HepG2 (cell line): Measurements from ENCODE around the gene RNF8.

Experiments
- ATM ChIP-seq: fragments of 450-650 bp; IDR thresholded peaks from 2 replicates; pipeline ENCODE4 v1.7.1; 2017; ENCODE audit warnings: mild to moderate bottlenecking, borderline replicate concordance
- SSRP1 ChIP-seq: IDR thresholded peaks from 2 replicates; pipeline ENCODE4 v1.6.1; 2016; ENCODE audit warnings: control low read depth
- ZFP36L2 ChIP-seq: sonication (generic); formaldehyde crosslinking; IDR thresholded peaks from 2 replicates; pipeline ENCODE4 v1.4.0; 2020; ENCODE audit warnings: missing genetic modification reagents
- ZNF784 ChIP-seq: sonication (generic); formaldehyde crosslinking; IDR thresholded peaks from 2 replicates; pipeline ENCODE4 v1.5.1; 2020; ENCODE audit warnings: missing genetic modification reagents, mild to moderate bottlenecking, borderline replicate concordance
- TF ChIP-seq, protein P1 (sequence below): sonication (generic); formaldehyde crosslinking; conservative IDR thresholded peaks from 2 replicates; pipeline ENCODE4 v1.4.0; 2020; ENCODE audit warnings: missing genetic modification reagents

DNA sequence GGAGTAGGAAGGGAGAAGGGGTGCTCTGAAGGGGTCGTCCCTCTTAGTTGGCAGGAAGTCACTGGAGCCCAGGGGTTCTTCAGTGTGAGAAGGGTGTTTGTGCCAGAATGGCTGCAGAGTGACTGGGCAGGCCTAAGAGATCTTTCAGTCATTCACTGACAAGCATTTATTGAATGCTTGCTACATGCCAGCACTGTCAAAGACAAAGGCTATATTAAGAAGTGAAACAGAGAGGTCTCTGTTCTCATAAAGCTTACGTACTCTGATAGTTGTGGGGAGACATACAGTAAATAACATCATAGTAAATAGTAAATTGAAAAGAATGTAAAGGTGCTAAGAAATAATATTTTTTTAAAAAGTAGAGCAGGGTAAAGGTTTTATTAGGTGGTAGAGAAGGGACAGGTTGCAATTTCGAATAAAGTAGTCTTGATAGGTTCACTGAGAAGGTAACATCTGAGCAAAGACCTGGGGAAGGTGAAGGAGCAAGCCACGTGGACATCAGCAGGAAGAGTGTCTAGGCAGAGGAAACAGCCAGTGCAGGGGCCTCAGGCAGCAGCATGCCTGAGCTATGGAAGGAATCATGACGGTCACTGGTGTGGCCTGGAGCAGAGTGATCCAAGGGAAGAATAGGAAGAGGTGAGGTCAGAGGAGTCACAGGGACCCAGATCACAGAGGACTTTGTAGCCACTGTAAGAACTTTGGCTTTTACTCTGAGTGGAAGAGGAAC, 36.3 kb upstream of the RNF8 start:
- TF ChIP-seq ZFP36L2 (CRISPR knock-in tag) (no peak), SSRP1 (CRISPR knock-in tag) (no peak), ATM (no peak), ZNF784 (CRISPR knock-in tag) (no peak)
- TF ChIP-seq, protein P1, sequence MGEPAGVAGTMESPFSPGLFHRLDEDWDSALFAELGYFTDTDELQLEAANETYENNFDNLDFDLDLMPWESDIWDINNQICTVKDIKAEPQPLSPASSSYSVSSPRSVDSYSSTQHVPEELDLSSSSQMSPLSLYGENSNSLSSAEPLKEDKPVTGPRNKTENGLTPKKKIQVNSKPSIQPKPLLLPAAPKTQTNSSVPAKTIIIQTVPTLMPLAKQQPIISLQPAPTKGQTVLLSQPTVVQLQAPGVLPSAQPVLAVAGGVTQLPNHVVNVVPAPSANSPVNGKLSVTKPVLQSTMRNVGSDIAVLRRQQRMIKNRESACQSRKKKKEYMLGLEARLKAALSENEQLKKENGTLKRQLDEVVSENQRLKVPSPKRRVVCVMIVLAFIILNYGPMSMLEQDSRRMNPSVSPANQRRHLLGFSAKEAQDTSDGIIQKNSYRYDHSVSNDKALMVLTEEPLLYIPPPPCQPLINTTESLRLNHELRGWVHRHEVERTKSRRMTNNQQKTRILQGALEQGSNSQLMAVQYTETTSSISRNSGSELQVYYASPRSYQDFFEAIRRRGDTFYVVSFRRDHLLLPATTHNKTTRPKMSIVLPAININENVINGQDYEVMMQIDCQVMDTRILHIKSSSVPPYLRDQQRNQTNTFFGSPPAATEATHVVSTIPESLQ (CRISPR knock-in tag) = no peak
